Esophagus squamous epithelium (tissue), 4 donors: Measurements from ENCODE around the gene SLC16A12.

Experiments used
- POLR2A ChIP-seq, 4 donors: fragments of 450-650 bp; IDR thresholded peaks; one replicate each; pipeline ENCODE4 v1.6.1; 2017; ENCODE audit warnings: antibody characterized with exemption in 4 of 4, mild to moderate bottlenecking in 4 of 4, moderate library complexity in 3 of 4
- TF ChIP-seq, protein P1 (sequence below), 6 experiments: fragments of 450-650 bp in 4 of 6; fragments of 200-600 bp in 2 of 6; sonication (generic) in 2 of 6; IDR thresholded peaks; one replicate each; pipeline ENCODE4 v1.5.1; 2016 to 2019; ENCODE audit warnings: antibody characterized with exemption in 6 of 6, mild to moderate bottlenecking in 4 of 6, moderate library complexity in 4 of 6

DNA sequence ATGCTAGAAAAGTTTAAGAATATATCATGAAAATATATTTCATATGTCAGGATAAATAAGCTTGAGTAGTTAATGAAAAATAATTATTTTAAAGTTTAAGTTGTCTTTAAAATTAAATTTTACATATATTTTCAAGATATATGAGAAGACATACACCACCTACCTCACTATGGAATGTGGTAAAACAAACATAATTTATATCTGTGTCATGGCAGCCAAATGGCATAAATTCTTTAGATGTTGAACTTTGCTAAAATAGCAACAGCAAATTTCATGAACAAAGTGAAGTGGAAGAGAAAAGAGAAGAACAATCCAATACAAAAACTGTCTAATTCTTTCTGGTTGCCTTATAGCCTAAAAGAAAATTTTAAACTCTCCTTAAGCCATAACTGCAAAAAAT lies 39.6 kb upstream of the SLC16A12 start:
- TF ChIP-seq, protein P1, sequence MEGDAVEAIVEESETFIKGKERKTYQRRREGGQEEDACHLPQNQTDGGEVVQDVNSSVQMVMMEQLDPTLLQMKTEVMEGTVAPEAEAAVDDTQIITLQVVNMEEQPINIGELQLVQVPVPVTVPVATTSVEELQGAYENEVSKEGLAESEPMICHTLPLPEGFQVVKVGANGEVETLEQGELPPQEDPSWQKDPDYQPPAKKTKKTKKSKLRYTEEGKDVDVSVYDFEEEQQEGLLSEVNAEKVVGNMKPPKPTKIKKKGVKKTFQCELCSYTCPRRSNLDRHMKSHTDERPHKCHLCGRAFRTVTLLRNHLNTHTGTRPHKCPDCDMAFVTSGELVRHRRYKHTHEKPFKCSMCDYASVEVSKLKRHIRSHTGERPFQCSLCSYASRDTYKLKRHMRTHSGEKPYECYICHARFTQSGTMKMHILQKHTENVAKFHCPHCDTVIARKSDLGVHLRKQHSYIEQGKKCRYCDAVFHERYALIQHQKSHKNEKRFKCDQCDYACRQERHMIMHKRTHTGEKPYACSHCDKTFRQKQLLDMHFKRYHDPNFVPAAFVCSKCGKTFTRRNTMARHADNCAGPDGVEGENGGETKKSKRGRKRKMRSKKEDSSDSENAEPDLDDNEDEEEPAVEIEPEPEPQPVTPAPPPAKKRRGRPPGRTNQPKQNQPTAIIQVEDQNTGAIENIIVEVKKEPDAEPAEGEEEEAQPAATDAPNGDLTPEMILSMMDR (IDR thresholded peaks at IDR 0.05), result no peak
- no peak for TF ChIP-seq POLR2A (IDR thresholded peaks at IDR 0.05)
